Fibroblast of upper back skin (primary cell): ENCODE measurements around the gene ISOC2.
"Not testable (repeated sequence)": the region's sequence is repeated elsewhere in the genome, so short reads cannot be mapped to it uniquely, and the experiment has no call there.

ENCODE experiments used
- DNase-seq: peaks from one replicate; pipeline ENCODE4 v3.0.0-alpha.2; 2013

The ISOC2 gene

DNA sequence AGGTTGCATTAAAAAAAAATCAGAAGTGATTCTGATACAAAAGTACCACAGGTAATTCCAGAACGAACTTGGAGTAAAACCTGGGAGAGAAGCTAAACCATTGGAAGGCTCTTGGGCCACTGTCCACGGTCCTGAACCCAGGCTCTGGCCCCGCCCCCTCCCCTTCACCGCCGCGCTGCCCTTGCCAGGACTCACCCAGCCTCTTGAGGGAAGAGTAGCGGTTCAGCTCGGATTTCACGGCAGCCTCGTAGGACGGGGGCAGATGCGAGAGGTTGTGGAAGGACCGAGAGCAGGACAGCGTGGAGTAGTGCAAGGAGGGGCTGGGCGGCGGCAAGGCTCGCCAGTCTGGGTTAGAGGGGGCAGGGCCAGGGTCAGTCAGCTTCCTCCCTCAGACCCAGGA lies 24.0 kb downstream of the ISOC2 start:
- peak; percentile 53 for DNase-seq

- no peak for DNase-seq
These were observed 24.6 kb downstream of the ISOC2 start for GRCh38 chr19:55436847-55437246.

DNA sequence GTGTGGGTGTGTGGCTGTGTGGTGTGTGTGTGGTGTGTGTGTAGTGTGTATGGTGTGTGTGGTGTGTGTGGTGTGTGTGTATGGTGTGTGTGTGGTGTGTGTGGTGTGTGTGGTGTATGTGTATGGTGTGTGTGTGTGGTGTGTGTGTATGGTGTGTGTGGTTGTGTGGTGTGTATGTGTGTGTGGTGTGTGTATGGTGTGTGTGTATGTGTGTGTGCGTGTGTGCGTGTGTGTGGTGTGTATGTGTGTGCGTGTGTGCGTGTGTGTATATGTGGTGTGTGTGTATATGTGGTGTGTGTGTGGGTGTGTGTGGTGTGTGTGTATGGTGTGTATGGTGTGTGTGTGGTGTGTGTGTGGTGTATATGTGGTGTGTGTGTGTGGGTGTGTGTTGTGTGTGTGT lies 26.4 kb downstream of the ISOC2 start:
- DNase-seq, result no peak

DNA sequence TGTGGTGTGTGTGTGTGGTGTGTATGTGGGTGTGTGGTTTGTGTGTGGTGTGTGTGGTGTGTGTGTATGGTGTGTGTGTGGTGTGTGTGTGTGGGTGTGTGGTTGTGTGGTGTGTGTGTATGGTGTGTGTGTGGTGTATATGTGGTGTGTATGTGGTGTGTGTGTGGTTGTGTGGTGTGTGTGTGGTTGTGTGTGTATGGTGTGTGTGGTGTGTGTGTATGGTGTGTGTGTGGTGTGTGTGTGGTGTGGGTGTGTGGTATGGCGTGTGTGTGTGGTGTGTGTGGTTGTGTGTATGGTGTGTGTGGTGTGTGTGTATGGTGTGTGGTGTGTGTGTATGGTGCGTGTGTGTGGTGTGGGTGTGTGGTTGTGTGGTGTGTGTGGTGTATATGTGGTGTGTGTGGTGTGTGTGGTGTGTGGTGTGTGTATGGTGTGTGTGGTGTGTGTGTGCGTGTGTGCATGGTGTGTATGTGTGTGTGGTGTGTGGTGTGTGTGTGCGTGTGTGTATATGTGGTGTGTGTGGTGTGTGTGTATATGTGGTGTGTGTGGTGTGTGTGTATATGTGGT lies 27.0 kb downstream of the ISOC2 start:
- no peak for DNase-seq

GRCh38 chr19:55433292-55433691 lies 28.1 kb downstream of the ISOC2 start:
- no peak for DNase-seq

GRCh38 chr19:55432241-55432959 lies 29.0 kb downstream of the ISOC2 start:
- no peak for DNase-seq

GRCh38 chr19:55431183-55431582 lies 30.3 kb downstream of the ISOC2 start:
- DNase-seq, result no peak

DNA sequence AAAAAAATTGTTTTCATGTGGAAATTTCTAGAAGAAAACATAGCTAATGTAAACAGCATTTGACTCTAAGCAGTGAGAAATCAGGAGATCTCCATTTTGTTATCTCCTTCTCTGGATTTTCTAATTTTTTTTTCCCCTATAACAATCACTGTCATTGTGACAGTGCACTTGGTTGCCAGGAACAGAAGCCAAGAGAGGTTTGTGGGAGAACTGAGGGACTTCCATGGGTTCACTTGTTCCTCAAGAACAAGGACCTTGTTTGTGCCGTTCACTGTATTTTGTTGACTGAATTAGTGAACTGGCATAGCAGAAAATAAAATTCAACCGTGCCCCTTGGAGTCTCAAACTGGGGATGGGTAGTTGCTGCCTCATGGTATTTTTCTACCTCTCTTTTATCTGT lies 35.4 kb downstream of the ISOC2 start:
- DNase-seq, result no peak

GRCh38 chr19:55424518-55424917 lies 36.9 kb downstream of the ISOC2 start:
- no peak for DNase-seq

DNA sequence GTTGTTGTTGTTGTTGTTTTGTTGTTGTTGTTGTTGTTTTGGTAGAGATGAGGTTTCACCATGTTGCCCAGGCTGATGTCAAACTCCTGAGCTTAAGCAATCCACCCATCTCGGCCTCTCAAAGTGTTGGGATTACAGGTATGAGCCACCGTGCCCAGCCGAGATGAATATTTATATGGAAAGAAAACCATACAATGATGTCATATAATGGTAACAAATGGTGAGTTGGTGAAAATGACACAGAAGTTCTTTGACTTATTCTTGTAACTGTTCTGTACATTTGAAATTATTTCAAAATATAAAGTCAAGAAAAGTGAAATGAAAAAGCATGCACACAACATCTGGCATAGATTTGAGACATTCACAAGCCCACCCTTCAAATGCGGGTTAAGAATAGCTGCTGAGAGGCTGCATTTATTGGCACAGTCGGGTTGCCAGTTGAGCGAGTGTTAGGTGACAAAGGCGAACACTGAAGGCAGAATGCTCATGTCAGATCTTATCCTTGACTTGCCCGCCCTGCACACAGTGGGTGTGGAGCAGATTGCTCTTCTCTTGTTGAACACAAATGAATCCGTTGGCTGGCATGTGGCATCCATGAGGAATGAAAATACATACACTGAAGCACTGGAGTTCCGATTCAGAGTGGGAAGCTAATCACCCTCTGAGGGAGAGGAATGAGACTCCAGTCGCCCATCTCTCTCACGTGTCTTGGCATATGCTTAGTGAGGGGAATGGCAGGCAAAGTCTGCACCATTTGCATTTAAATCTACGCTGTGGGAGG lies 38.0 kb downstream of the ISOC2 start:
- no peak for DNase-seq

- DNase-seq, result not testable (repeated sequence)
These were observed 40.2 kb downstream of the ISOC2 start for GRCh38 chr19:55421281-55421680.

GRCh38 chr19:55419624-55420236 lies 41.7 kb downstream of the ISOC2 start:
- no peak for DNase-seq

DNA sequence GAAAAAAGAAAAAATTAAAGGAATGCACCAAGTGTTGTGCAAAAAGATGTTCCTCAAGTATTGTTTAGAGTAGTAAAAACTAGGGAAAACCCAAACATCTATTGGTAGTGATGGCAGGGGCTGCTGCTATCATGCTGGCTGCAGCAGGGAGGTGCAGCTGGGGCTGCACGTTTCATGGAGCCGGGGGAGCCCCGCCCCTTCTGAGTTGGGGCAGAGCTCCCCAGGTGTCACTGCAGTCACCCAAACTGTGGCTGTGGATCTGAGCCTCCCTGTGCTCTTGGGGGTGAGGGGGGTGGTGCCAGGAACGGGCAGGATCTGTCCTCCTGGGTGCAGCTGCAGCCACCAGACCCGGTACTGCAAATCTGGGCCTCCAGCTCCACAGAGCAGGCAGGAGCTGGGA lies 42.3 kb downstream of the ISOC2 start:
- DNase-seq, result no peak

- DNase-seq, result peak; percentile 79
These were observed 43.3 kb downstream of the ISOC2 start for GRCh38 chr19:55418185-55418584.

DNA sequence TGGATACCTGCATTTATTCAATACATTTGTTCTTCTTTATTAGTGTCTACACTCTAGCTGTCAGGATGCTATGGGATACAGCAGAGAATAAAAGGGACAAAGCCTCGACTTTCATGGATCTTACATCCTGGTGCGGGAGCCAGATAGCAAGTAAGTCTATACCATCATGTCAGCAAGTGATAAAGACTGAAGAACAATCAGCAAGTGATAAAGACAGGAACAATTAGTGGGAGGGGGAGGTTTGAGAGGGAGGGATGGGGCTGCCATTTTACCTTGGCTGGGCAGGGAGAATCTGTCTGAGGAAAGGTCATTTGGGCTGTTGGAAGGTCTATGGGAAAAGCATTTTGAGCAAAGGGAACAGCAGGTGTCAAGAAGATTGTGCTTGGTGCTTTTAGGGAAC lies 51.3 kb downstream of the ISOC2 start:
- no peak for DNase-seq

DNA sequence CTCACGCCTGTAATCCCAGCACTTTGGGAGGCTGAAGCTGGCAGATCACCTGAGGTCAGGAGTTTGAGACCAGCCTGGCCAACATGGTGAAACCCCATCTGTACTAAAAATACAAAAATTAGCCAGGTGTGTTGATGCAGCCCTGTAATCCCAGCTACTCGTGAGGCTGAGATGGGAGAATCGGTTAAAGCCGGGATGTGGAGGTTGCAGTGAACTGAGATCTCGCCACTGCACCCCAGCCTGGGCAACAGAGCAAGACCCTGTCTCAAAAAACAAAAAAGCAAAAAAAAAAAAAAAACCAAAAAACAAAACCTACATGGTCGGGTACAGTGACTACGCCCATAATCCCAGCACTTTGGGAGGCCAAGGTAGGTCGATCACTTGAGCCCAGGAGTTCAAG lies 52.3 kb downstream of the ISOC2 start:
- DNase-seq, result not testable (repeated sequence)

DNA sequence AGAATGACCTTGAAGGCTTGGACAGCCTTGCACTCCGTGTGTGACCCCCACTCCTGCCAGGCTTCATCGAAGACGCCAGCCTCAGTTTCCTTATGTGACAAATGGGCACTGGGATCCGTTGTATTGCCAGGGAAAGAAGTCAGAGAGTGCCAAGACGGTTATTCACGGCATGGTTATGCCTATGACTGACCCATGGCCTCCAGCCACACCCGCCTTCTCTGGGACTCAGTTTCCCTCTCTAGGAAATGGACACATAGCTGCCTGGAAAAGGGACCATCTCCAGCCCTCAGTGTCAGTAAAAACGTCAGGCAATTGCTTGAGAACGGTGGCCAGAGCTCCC lies 52.9 kb downstream of the ISOC2 start:
- no peak for DNase-seq

DNA sequence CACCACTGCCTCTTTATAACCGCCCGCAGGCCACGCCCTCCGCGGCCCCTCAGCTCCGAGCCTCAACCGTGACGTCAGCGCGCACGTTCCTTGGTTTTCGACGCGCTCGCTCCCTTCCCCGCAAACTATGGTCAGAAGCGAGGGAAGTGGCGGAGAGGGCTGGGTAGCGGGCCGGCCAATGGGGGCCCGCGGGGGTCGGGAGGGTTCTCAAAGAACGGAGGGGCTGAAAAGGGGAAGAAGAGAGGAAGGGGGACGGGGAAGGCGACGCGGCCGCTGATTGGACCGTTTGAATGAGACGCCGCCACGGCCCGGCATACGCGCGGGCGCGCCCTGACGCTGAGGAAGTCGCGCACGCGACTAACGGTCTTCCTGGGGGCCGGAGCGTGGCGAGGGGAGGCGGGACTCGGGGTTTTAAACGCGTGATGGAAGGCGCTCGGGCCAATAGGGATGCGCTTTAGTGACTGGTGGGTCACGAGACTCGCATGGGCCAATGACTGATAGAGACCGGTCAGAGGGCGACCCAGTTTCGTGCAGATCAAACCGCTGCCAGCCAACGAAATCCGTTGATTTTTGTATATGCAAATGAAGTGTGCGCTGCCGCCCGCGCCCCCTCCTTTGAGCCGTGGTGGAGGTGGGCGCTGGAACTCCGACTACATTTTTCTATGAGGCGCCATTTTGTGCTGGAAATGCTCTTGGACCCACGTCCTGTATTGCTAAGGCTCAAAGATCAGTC lies 53.5 kb downstream of the ISOC2 start:
- peak; percentile 100 for DNase-seq

DNA sequence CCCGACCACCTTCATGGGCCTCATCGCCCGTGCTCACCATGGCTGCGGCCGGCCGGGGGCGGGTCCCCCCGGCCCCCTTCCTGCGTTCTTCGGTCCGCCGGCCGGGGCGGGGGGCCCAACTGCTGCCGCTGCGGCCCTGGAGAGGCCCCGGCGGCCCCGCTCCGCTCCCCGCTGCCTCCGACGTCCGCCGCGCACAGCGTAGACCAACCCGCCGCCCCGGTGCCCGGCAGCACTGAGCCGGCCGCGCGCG lies 54.0 kb downstream of the ISOC2 start, which contains the start of gene UBE2S:
Gene UBE2S (minus strand): TSS at position 239 of the 250 bp plus-strand sequence. CDS start 199 bp downstream, at position 40.
- not testable (repeated sequence) for DNase-seq

DNA sequence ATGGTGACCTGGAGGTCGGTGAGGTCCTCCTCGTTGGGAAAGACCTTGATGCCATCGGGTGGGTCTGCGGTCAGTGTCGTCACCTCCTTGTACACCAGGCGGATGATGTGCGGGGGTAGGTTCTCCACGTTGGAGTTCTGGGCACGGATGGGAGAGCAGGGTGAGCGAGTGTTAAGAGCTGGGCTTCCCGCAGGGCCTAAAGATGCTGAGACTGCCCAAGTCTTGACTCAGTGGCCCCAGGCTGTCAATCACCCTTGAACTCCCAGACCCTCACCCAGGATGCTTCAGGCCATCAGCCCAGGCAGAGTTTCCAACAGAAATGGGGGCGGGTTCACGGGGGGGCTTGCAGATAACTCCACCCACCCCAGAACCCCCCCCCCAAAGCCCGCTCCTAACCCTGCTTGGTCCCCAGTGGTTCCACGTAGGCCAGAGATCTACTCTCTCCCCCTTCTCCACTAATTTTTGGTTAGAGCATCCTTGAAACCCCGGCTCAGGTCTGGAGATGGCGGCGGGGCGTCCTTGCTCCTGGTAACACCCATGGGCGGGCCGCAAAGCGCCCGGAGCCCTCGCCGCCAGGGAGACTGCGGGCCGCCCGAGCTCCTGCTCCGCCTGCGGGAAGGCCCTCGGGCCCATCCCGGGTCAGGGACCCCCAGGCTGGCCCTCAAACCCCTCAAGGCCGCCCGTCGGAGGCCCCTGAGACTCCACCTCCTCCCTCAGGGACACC lies 54.5 kb downstream of the ISOC2 start:
- no peak for DNase-seq

DNA sequence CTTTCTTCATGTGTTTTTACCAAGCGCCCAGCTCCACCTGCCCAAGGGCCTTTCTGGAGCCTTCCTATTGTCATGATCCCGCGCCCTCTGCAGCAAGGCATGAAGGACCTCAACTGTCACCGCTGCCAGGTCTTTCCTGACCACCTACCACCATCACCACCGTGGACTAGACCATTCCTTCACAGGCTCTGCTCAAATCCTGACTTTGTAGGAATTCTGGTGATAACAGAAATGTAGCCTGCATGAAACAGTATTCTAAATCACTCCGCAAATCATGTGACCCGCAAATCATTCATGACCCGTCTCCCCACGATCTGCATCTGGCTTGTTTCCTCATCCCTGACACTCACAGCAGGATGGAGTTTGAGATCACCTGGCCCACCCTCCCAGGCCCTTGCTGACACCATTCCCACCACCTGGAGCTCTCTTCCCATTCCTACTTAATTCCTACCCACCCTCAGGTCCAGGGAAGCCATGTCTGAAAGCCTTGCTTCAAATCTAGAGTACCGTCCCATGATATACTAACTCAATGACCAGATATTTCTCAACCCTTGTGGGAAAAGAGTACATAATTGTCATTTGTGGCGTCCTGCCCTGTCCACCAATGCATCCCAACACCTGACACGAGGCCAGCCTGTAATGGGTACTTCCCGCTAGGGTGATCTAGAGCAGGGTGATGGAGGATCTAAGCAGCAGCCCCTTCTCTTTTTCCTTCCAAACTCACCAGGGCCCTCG lies 55.2 kb downstream of the ISOC2 start:
- no peak for DNase-seq

- no peak for DNase-seq
These were observed 55.8 kb downstream of the ISOC2 start for GRCh38 chr19:55405638-55406037.
